Cortex of kidney (tissue), 1 donor: ENCODE data around the gene CAPN13.
"Not testable (repeated sequence)": the region's sequence is repeated elsewhere in the genome, so short reads cannot be mapped to it uniquely, and the experiment has no call there.

Experiments used
- DNase-seq: peaks from one replicate; lab custom pipeline; 2025; lab: John Stamatoyannopoulos, UW

The CAPN13 gene

DNA sequence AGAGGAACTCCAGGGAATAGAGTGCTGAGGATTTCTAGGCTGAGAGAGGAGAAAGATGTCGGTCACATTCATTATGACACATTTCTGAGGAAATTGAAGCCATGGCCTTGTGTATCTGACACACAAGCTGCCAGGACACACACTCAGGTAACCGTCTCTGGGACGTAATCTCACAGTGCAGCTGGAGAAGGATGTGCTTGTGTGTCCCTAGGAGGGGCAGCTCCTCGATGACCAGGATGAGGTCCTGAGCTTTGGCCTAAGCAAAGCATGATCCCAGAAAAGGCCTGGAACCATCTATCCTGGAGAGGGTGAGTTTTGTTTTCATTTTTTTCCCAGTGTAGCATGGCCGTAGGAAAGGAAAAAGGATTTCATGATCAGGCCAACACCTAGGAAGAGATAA, 102.2 kb downstream of the CAPN13 start:
- no peak for DNase-seq

DNA sequence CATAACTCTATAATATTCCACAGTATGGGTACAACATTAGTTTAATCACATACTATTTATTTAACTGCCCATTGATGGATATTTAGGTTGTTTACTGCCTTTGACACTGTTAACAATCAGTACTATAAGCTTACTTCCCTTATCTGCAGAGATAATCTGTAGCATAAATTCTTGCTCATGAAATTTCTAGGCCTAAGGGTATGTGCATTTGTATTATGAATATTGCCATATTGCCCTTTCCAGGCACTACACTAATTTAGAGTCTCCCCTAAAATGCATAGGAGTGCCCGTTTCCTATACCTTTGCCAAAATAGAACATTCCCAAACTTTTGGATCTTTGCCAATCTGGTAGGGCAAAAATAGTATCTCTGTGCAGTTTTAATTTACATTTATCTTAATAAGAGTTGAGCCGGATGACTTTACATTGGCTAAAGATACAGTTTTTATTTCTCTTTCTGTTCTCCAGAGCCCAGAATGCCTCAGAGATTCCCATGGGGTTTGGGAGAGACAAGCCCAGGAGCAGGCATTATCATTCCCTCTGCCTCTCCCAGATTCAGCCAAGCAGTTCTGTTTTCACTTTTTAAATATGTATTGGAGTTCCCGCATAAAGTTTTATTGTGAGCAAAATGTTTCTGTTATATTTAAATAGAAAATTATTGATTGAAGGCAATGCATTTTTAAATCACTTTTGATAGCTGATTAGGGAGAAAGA, 102.8 kb downstream of the CAPN13 start:
- DNase-seq: no peak

DNA sequence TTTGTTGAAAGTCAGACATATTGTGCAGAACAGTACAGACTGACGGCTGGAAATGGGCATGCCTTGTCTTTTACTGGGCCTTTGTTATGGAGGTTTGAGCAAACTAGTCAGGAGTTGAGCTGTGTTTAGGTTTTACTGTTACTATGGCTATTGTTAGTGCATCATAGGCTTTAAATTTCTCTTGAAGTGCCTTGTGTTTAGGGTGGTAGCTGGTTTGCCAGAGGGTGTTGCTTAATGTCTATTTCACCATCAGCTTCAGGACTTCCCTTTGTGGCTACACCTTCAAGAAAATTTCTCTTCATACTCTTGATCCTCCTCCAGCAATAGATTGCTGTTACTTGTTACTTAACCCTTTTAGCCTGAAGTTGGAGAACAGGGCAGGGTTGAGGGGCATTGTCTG, 104.6 kb downstream of the CAPN13 start:
- no peak for DNase-seq

DNA sequence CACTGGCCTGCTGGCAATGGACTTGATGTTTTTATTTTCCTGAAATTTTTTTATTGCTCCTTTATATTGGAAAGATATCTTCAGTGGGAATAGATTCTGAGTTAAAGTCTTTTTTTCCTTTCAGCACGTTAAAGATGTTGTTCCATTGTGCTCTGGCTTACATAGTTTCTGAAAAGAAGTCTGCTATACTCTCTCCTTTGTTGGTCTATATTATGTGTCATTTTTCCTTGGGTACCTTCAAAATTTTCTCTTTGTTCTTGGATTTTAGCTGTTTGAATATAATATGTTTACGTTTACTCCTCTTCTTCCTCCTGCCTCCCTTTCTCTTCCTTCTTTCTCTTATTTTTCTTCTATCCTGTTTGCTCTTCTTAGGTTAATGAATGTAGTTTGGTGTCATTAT, 105.5 kb downstream of the CAPN13 start:
- DNase-seq: no peak

- DNase-seq: not testable (repeated sequence)
Measured at GRCh38 chr2:30697242-30698103, 109.8 kb downstream of the CAPN13 start.

DNA sequence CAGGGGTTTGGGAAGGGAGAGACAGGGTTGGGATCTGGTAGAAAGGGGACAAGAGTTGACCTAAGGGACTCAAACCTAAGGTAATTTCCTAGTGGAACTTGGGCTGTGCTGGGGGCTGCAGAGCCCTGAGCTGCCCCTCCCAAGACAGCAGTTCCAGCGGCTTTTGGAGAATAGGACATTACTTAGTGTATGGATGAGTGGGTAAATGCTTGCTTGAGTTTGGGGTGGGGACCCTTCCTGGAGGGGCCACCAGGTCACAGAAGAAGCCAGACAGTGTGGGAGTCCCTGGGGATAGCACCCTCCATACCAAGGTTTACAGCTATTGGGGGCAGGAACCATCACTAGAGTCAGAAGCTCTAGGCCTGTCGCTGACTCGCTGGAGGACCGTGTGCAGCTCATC, 111.5 kb downstream of the CAPN13 start:
- DNase-seq: no peak

GRCh38 chr2:30694286-30695055, 112.8 kb downstream of the CAPN13 start:
- no peak for DNase-seq

DNA sequence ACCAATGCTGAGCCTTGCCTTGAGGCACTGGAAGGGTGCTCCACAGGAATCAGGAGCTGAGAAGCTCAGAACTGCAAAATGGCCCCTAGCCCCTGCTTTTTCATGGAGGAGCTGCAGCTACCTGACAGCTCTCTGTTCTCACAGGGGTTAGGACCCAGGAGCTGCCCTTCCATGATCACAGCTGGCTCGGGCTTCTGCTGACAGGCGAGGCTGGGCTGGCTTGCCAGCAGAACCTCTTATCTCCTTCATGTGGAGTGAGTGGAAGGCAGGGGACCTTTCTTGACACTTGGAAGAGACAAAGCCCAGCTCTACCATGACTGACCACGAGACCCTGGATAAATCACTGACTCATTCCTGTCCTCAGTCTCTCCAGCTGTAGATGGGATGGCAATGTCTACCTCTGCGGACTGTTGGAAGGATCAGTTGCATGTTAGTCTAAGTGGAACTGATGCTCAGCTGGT, 113.4 kb downstream of the CAPN13 start:
- DNase-seq: no peak

- no peak for DNase-seq
Measured at GRCh38 chr2:30692829-30693275, 114.4 kb downstream of the CAPN13 start.

DNA sequence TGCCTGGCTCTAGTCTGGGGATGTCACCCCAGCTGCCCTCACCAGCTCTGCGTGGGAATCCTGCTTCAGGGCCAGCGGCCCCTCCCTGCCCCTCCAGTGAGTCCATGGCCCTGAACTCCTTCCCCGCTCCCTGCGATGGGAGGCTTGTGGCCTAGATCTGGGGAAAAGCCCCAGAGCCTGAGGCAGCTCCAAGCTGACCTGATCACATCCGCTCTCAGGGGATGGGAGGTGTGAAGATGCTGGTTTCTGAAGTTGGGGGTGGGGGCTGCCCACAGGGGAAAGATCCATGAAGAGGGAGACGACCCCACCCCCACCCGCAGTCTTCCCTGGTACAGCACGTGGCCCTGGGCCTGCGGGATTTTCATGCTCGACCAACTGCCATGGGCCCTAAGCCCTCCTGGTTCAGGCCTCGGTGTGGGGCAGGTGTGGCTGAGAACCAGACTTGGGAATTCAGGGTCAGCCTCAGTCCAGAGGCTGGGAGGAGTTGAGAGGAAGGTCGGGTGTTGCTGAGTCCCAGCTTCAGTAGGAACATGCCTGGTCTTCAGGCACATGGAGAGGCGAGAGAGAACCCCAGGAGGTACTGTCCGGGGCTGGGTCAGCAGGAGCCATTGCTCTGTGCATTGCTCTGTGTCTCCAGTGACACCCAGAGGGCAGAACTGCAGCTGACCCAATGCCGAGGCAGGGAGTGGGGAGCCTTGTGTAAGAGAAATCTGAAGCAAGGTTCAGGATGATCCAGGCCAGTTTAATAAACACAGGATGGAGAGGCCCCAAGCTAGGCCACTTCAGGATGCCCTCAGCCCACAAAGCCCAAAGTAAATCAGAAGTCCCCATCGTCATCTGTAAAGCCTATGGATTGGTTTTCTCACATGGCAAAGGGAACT, 115.1 kb downstream of the CAPN13 start:
- DNase-seq: no peak

- no peak for DNase-seq
Measured at GRCh38 chr2:30691091-30691947, 115.9 kb downstream of the CAPN13 start.

DNA sequence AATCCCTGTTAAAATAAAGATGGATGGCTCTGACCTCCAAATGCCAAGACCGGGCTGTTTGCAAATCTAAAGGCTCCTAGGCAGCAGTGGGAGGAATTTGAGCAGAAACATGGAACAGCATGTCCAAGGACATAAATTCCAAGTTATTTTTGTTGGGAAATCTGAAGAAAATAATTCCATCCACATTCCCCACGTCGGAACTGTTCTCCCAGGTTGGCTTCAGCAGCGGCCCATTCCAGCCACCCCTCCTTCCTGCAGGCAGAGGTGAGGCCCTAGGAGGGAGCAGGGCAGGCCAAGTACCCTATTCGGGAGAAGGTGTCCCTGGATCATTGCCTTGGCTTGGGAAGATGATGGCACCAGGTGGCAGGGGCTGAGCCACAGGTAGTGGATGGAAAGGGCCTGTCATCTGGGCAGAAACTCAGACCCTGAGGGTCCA, 117.1 kb downstream of the CAPN13 start:
- no peak for DNase-seq

DNA sequence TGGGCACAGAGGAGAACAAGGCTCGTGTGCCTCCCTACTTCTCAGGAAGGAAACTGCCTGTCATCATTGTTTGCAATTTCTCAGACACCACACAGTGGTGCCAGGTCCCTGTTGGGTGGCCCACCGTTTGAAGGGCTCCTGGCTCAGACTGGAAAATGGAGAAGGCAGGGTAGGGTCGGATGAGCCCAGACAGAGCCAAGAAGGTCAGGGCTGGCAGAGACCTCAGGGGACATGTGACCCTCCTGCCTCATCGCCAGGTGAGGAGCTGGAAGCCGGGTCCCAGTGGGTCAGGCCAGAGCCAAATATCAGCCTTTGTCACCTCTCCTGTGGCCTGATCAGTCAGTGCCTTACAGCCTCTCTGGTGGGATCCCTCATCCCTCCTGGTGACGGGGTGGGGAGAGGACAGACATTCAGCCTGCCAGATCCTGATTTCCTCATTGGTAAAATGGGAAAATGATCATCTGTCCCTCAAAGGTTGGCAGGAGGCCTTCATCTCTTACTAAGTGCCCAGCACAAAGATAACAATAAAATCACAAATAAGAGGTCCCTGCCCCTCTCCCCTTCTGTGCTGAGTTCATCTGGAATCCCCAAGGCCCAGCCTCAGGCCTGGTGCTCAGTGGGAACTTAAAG, 117.6 kb downstream of the CAPN13 start:
- no peak for DNase-seq

DNA sequence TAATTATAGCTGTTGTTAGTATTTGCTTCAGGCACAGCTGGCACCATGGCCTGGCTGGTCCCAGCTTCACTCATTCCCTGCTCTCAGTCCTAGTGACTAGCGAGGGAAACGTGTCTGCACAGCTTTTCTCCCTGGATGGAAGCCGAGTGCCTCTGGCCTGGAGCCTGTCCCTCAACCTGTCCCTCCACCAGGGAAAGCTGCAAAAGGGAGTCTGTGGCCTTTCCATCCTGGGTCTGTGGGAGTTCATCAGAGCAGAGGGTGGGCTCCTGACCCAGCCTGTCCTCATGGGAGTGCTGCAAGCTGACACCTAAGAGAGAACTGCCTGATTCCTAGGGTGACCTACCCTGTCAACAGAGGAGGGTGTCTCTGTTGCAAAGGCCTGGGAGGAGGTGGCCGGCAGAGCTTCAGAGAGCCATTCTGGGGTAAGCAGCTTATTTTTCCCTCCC, 118.3 kb downstream of the CAPN13 start:
- DNase-seq: no peak

- no peak for DNase-seq
Measured at GRCh38 chr2:30686669-30687068, 120.6 kb downstream of the CAPN13 start.

DNA sequence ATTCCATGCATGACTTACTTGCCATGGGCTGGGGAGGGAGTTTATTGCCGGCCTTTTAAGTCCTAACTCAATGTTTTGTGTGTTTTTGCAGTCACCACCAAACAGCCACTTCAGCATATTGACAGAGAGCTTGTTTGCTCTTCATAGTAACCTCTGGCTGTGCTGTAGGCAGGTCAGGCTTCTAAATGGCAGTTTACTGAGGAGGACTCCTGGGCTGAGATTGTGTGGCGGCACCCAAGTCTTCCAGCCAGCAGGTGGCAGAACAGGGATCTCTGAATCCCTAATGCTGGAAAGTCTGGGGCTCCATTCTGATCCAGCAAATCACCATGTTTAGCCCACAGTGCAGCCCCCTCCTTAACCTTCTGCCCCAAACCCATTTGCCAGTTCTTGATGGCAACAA, 121.2 kb downstream of the CAPN13 start:
- no peak for DNase-seq

GRCh38 chr2:30684996-30685395, 122.2 kb downstream of the CAPN13 start:
- no peak for DNase-seq

- no peak for DNase-seq
Measured at GRCh38 chr2:30684516-30684915, 122.7 kb downstream of the CAPN13 start.

DNA sequence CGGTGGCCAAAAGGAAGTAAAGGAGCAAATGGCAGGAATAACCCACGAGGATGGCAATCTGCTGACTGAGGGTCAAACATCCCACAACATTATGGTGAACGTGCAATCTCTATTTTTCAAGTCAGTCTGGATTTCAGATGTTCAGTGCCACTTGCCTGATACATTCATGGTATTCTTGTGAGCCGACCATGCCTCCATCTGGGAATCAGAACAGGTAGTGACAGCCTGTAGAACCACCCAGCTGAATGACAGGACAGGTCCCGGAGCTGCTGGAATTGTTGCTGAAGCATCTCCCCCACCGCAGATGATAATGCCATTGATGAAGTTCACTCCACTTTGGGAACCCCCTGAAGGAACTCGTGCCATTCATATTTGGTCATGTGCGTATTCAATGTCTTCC, 123.2 kb downstream of the CAPN13 start:
- DNase-seq: no peak
